Thyroid gland (tissue), 4 donors: ENCODE results near the gene NCOA5. TPM values are rescaled to one million over a fixed set of nuclear protein-coding genes. Genes with fewer than 3 reads are reported as not detected.

Experiments
- DNase-seq, 2 donors: peaks; one replicate each; pipeline ENCODE4 v3.0.0-alpha.2; 2019
- H3K27ac ChIP-seq, 3 donors: fragments of 200-600 bp; sonication (generic); 1 replicate in 2 of 3; 2 replicates in 1 of 3; pipeline ENCODE4 v1.5.1; 2016 to 2019; ENCODE audit warnings: mild to moderate bottlenecking in 1 of 3, moderate library complexity in 1 of 3
- H3K27me3 ChIP-seq: fragments of 200-600 bp; sonication (generic); one replicate; pipeline ENCODE4 v1.5.1; 2019
- H3K36me3 ChIP-seq, 2 donors: fragments of 200-600 bp; sonication (generic); one replicate each; pipeline ENCODE4 v1.5.1; 2016 to 2019
- H3K4me1 ChIP-seq, 2 donors: fragments of 200-600 bp; sonication (generic); one replicate each; pipeline ENCODE4 v1.5.1; 2017 to 2019
- H3K4me3 ChIP-seq, 3 donors: fragments of 200-600 bp; sonication (generic); replicated peaks in 1 of 3; 1 replicate in 2 of 3; 2 replicates in 1 of 3; pipeline ENCODE4 v1.5.1; 2016; ENCODE audit warnings: mild to moderate bottlenecking in 1 of 3
- H3K9me3 ChIP-seq: fragments of 200-600 bp; sonication (generic); one replicate; pipeline ENCODE4 v1.5.1; 2017
- POLR2A ChIP-seq, 2 donors: fragments of 450-650 bp; IDR thresholded peaks; one replicate each; pipeline ENCODE4 v1.6.1; 2017; ENCODE audit warnings: antibody characterized with exemption in 2 of 2, mild to moderate bottlenecking in 2 of 2, moderate library complexity in 1 of 2
- WGBS, 2 donors: methylation state at CpG; one replicate each; pipeline ENCODE4 v1.1.5; 2017; 5-methylcytosine and 5-hydroxymethylcytosine counted together
- intact Hi-C: fragments of 100-400 bp; cut with DNase I; formaldehyde crosslinking; loops from one replicate; pipeline ENCODE4 v1.15.1; 2023
- total RNA-seq, 4 donors: library from RNA; depleted of rRNA; stranded (reverse); fragments of >200 nt; gene quantifications; one replicate each; pipeline ENCODE4 v1.2.3, GENCODE V29; 2016
- TF ChIP-seq, protein P1 (sequence below), 6 experiments: fragments of 200-600 bp in 3 of 6; fragments of 450-650 bp in 3 of 6; sonication (generic) in 3 of 6; IDR thresholded peaks; one replicate each; pipeline ENCODE4 v1.5.1; 2016 to 2019; ENCODE audit warnings: antibody characterized with exemption in 6 of 6, mild to moderate bottlenecking in 2 of 6, inconsistent platforms in 1 of 6, moderate library complexity in 1 of 6

NCOA5 gene
- total RNA-seq, 4 donors from 2014 or later: 31.4 to 46.1 (median 37.4) TPM

DNA sequence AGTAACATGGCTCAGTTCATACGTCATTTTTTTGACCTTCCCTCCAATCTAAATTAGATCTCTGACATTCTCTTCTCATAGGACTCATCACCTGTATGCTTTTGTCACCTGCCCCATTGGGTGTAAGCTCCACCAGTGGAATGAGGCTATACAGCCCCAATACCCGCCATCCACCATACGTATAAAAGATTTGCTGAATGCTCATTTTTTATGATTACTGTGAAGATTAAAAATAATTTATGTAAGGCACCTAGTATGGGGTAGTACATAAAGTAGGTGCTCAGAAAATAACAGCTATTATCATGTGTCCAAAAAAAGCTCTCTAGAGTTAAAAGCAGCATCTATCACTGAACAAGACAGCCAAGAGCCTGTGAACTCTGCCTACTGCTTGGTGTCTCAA, 24.1 kb downstream of the NCOA5 start:
- intact Hi-C loops: no loop called here
- no peak overlapping the region for H3K4me3 ChIP-seq
- WGBS, 2 donors: 96 to 98% methylated on average over 3 of the region's 3 CpGs
- TF ChIP-seq, protein P1, sequence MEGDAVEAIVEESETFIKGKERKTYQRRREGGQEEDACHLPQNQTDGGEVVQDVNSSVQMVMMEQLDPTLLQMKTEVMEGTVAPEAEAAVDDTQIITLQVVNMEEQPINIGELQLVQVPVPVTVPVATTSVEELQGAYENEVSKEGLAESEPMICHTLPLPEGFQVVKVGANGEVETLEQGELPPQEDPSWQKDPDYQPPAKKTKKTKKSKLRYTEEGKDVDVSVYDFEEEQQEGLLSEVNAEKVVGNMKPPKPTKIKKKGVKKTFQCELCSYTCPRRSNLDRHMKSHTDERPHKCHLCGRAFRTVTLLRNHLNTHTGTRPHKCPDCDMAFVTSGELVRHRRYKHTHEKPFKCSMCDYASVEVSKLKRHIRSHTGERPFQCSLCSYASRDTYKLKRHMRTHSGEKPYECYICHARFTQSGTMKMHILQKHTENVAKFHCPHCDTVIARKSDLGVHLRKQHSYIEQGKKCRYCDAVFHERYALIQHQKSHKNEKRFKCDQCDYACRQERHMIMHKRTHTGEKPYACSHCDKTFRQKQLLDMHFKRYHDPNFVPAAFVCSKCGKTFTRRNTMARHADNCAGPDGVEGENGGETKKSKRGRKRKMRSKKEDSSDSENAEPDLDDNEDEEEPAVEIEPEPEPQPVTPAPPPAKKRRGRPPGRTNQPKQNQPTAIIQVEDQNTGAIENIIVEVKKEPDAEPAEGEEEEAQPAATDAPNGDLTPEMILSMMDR (IDR thresholded peaks at IDR 0.05): no peak
- TF ChIP-seq POLR2A (IDR thresholded peaks at IDR 0.05): no peak
- H3K27ac ChIP-seq: no peak overlapping the region
- H3K27me3 ChIP-seq: no peaks in the 10 kb centered on the region
- H3K4me1 ChIP-seq: peaks cover 0 to 9% of the 10 kb centered on the region in 2 donors
- H3K9me3 ChIP-seq: no peaks in the 10 kb centered on the region
- peaks cover 87 to 89% of the 10 kb centered on the region in 2 donors for H3K36me3 ChIP-seq
- DNase-seq: no peak

DNA sequence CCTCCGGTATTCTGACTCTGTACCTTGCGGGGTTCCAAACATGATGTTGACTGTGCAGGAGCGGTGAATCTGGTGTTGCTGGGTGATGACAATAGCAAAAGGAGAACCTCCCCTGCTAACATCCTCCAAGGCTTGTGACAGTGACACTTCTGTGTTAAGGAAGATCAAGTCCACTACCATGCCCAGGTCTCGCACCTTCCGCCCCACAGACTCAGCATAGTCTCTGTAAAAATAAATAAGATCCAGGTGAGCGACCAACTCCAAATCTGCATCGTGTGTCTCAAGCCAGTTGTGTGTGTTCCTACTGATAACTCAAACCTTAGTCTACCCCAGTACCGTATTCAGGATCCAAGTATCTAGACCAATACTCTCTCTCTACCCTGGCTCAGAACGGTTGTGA, 24.8 kb downstream of the NCOA5 start:
- no peak for TF ChIP-seq POLR2A (IDR thresholded peaks at IDR 0.05)
- TF ChIP-seq, protein P1 (IDR thresholded peaks at IDR 0.05): no peak
- H3K27me3 ChIP-seq: no peaks in the 10 kb centered on the region
- DNase-seq: no peak
- no peaks in the 10 kb centered on the region for H3K9me3 ChIP-seq
- H3K4me3 ChIP-seq: no peak overlapping the region
- no peak overlapping the region for H3K27ac ChIP-seq
- peaks cover 0 to 14% of the 10 kb centered on the region in 2 donors for H3K4me1 ChIP-seq
- peaks cover 83 to 94% of the 10 kb centered on the region in 2 donors for H3K36me3 ChIP-seq
- intact Hi-C loops: no loop called here
- 90 to 91% methylated on average over 9 of the region's 9 CpGs for WGBS, 2 donors

DNA sequence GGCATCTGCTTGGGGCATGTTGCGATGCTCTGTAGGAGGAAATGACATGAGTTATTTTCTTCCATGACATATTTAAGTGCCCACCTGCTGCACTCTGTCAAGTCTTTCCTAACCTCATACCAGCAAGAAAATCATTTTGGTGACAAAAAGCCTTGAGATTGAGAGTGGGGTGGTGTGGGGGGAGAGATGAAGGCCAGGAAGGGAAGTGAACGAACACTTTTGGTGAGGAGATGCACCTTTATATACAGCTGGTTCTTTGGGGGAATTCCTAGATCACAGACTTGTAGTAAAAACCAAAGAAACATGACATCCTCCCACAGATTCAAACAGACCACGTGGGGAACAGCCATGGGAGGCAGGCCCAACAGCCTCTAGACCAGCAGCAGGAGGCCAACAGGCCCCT, 26.1 kb downstream of the NCOA5 start:
- WGBS, 2 donors: 83 to 84% methylated on average over 3 of the region's 3 CpGs

DNA sequence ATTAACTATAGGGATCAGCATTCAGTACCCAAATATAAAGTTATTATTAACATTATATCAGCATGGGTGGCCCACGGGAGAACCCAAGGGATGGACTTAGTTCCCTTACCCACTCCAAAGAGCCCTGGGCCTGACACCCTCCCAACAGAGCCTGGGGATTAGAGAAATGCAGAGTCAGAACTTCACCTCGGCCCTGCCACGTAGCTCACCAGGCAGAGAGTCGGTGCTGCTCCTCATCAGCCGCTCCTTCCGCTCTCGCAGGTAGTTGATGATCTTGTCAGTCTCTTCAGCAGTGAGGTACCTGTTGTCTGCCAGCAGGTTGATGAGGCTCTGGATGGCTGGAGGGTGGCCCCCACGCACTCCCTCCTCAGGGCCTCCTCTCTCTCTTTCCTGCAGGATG, 26.6 kb downstream of the NCOA5 start:
- TF ChIP-seq, protein P1 (IDR thresholded peaks at IDR 0.05): no peak
- no peak for TF ChIP-seq POLR2A (IDR thresholded peaks at IDR 0.05)
- intact Hi-C loops: no loop called here
- no peak overlapping the region for H3K4me3 ChIP-seq
- WGBS, 2 donors: 84 to 99% methylated on average over 8 of the region's 8 CpGs
- H3K4me1 ChIP-seq: peaks cover 0 to 24% of the 10 kb centered on the region in 2 donors
- peaks cover 67 to 79% of the 10 kb centered on the region in 2 donors for H3K36me3 ChIP-seq
- no peaks in the 10 kb centered on the region for H3K27me3 ChIP-seq
- H3K9me3 ChIP-seq: no peaks in the 10 kb centered on the region
- H3K27ac ChIP-seq: no peak overlapping the region
- DNase-seq: no peak

More for the DNA sequence above, 26.1 kb downstream of the NCOA5 start:
- Histone ChIP-seq H3K4me1 (peaks cover 0 to 19% of the 10 kb centered on the region in 2 donors), H3K4me3 (no peak overlapping the region), H3K27ac (no peak overlapping the region), H3K36me3 (peaks cover 72 to 82% of the 10 kb centered on the region in 2 donors), H3K9me3 (no peaks in the 10 kb centered on the region), H3K27me3 (no peaks in the 10 kb centered on the region)
- intact Hi-C loops: no loop called here
- no peak for TF ChIP-seq POLR2A (IDR thresholded peaks at IDR 0.05)
- no peak for DNase-seq

DNA sequence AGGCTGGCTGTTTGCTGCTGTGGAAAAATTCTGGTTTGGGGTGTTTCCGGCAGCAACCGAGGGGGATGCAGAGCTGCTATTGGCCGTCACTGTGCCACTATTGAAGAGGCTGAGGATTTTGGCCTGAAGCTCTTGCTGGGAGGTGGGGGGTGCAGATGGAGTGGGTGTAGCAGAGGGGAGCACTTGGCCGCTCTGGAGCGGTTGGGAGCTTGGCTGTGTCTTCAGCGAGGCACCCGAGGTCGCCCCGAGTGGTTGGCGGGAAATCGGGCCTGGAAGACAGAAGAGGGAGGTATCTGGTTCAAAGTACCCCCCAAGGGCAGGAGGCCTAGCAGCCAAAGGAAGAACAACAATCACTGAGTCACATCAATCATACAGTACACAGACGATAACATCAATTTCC, 27.1 kb downstream of the NCOA5 start:
- no peak for DNase-seq
- intact Hi-C loops: no loop called here
- no peak overlapping the region for H3K27ac ChIP-seq
- no peak overlapping the region for H3K4me3 ChIP-seq
- H3K36me3 ChIP-seq: peaks cover 61 to 74% of the 10 kb centered on the region in 2 donors
- TF ChIP-seq, protein P1 (IDR thresholded peaks at IDR 0.05): no peak
- no peak for TF ChIP-seq POLR2A (IDR thresholded peaks at IDR 0.05)
- WGBS, 2 donors: 89 to 95% methylated on average over 12 of the region's 12 CpGs
- no peaks in the 10 kb centered on the region for H3K9me3 ChIP-seq
- no peaks in the 10 kb centered on the region for H3K27me3 ChIP-seq
- H3K4me1 ChIP-seq: peaks cover 0 to 29% of the 10 kb centered on the region in 2 donors

DNA sequence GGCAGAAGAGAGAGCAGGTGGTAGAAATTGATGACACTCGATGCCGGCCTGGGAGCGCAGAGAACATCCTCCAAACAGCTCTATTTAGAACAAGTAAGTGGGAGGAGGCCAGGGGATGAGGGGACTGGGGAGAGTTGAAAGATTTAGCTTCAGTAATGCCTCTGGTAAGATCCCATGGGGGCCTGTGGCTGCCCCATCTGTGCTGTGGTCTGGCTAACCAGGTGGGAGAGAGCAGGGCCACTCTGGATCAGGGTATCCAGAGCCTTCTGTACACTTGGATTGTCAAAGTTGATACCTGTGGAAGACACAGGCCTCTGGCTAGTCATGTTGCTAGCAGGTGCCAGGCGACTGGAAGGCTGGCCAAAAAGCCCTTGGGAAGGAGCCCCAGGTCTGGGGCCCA, 27.6 kb downstream of the NCOA5 start:
- no peaks in the 10 kb centered on the region for H3K9me3 ChIP-seq
- no peaks in the 10 kb centered on the region for H3K27me3 ChIP-seq
- 90 to 97% methylated on average over 4 of the region's 4 CpGs for WGBS, 2 donors
- no peak for DNase-seq
- H3K27ac ChIP-seq: no peak overlapping the region
- intact Hi-C loops: no loop called here
- H3K4me1 ChIP-seq: peaks cover 0 to 31% of the 10 kb centered on the region in 2 donors
- peaks cover 59 to 71% of the 10 kb centered on the region in 2 donors for H3K36me3 ChIP-seq
- no peak overlapping the region for H3K4me3 ChIP-seq
- TF ChIP-seq, protein P1 (IDR thresholded peaks at IDR 0.05): no peak
- no peak for TF ChIP-seq POLR2A (IDR thresholded peaks at IDR 0.05)
